GM19395 (cell line): ENCODE measurements around the gene CAPZA1.
A peak's percentile ranks its signal among the peaks of the same experiment; 100 is the strongest.

Experiments used
- ATAC-seq: cut with Tn5 transposase; IDR thresholded peaks from one replicate; pipeline ENCODE4 v1.9.1; 2021; ENCODE audit warnings: mild to moderate bottlenecking, moderate library complexity; ENCODE audit not compliant: unreplicated experiment

Gene CAPZA1

GRCh38 chr1:112699425-112700144 is 80.0 kb downstream of the CAPZA1 start:
- ATAC-seq, result no peak

- ATAC-seq, result peak; percentile 55
Measured at GRCh38 chr1:112700290-112701226, 80.9 kb downstream of the CAPZA1 start.

GRCh38 chr1:112701227-112702066 is 81.8 kb downstream of the CAPZA1 start:
- ATAC-seq, result no peak

GRCh38 chr1:112702067-112702395 is 82.4 kb downstream of the CAPZA1 start:
- no peak for ATAC-seq

- no peak for ATAC-seq
Measured at GRCh38 chr1:112702420-112703261, 83.0 kb downstream of the CAPZA1 start.

- no peak for ATAC-seq
Measured at GRCh38 chr1:112703706-112704105, 84.1 kb downstream of the CAPZA1 start.

- peak; percentile 1 for ATAC-seq
Measured at GRCh38 chr1:112704391-112704933, 84.8 kb downstream of the CAPZA1 start.

- ATAC-seq, result peak; percentile 76
Measured at GRCh38 chr1:112704934-112705627, 85.4 kb downstream of the CAPZA1 start.

- ATAC-seq, result peak; percentile 62
Measured at GRCh38 chr1:112706505-112707220, 87.0 kb downstream of the CAPZA1 start, which contains the start of gene RHOC. TSS of gene RHOC (minus strand) at chr1:112707127. CDS start at chr1:112703799, 3,328 bp downstream.

- peak; percentile 62 for ATAC-seq
Measured at GRCh38 chr1:112707221-112708001, 87.8 kb downstream of the CAPZA1 start.

GRCh38 chr1:112708002-112708448 is 88.4 kb downstream of the CAPZA1 start:
- no peak for ATAC-seq

- no peak for ATAC-seq
Measured at GRCh38 chr1:112708489-112708888, 88.9 kb downstream of the CAPZA1 start.

GRCh38 chr1:112710159-112710558 is 90.5 kb downstream of the CAPZA1 start:
- no peak for ATAC-seq

GRCh38 chr1:112710586-112710985 is 91.0 kb downstream of the CAPZA1 start:
- ATAC-seq, result no peak

- no peak for ATAC-seq
Measured at GRCh38 chr1:112711041-112711440, 91.4 kb downstream of the CAPZA1 start.

GRCh38 chr1:112711670-112712069 is 92.0 kb downstream of the CAPZA1 start:
- no peak for ATAC-seq

GRCh38 chr1:112712191-112712590 is 92.6 kb downstream of the CAPZA1 start:
- no peak for ATAC-seq

- no peak for ATAC-seq
Measured at GRCh38 chr1:112712701-112713128, 93.1 kb downstream of the CAPZA1 start.
